HPDE6-E6E7 (cell line): ENCODE results near the gene STEEP1.

ENCODE experiments used
- DNase-seq: peaks from one replicate; pipeline ENCODE4 v3.0.0; 2011; ENCODE audit warnings: missing footprints; ENCODE audit errors: extremely low spot score

STEEP1 gene

DNA sequence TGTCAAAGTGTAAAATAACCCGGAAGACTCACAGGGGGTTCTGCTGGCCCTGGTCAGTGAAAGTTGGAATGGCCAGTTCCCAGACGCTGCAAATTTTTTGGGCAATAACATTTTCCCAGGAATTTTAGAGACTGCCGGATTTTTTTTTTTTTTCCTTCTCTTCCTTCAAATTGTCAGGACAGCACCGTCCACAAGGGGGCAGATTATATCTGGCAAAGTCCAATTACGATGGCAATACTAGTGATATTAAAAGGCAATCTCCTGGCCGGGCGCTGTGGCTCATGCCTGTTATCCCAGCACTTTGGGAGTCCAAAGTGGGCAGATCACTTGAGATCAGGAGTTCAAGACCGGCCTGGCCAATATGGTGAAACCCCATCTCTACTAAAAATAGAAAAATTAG lies 76.5 kb downstream of the STEEP1 start:
- no peak for DNase-seq
